Tibial artery (tissue), 4 donors: Measurements from ENCODE around the gene MBNL3.
"Not testable (repeated sequence)": the region's sequence is repeated elsewhere in the genome, so short reads cannot be mapped to it uniquely, and the experiment has no call there.

Source experiments
- DNase-seq, 2 donors: peaks; one replicate each; pipeline ENCODE4 v3.0.0-alpha.2; 2019
- H3K27ac ChIP-seq, 2 donors: fragments of 200-600 bp; sonication (generic) in 1 of 2; 1 replicate in 1 of 2; 2 replicates in 1 of 2; pipeline ENCODE4 v1.5.1; 2018 to 2019; ENCODE audit warnings: mild to moderate bottlenecking in 1 of 2
- H3K27me3 ChIP-seq, 2 donors: fragments of 200-600 bp; sonication (generic) in 1 of 2; one replicate each; pipeline versions ENCODE4 v1.5.1 to v1.6.0; 2016 to 2019
- H3K36me3 ChIP-seq, 3 donors: fragments of 200-600 bp; sonication (generic) in 2 of 3; one replicate each; pipeline ENCODE4 v1.5.1; 2016 to 2019; ENCODE audit warnings: mild to moderate bottlenecking in 2 of 3
- H3K4me1 ChIP-seq, 4 donors: fragments of 200-600 bp; sonication (generic) in 2 of 4; 1 replicate in 3 of 4; 2 replicates in 1 of 4; pipeline ENCODE4 v1.5.1; 2016 to 2019
- H3K4me3 ChIP-seq, 2 donors: fragments of 200-600 bp; sonication (generic) in 1 of 2; 1 replicate in 1 of 2; 2 replicates in 1 of 2; pipeline ENCODE4 v1.5.1; 2018 to 2019; ENCODE audit warnings: mild to moderate bottlenecking in 2 of 2
- H3K9me3 ChIP-seq, 3 donors: fragments of 200-600 bp; sonication (generic) in 1 of 3; one replicate each; pipeline ENCODE4 v1.5.1; 2016 to 2019
- intact Hi-C: fragments of 100-400 bp; cut with DNase I; formaldehyde crosslinking; loops from one replicate; pipeline ENCODE4 v1.15.0; 2023; ENCODE audit warnings: low total_unique reads
- TF ChIP-seq, protein P1 (sequence below), 2 experiments: fragments of 200-600 bp in 1 of 2; fragments of 450-650 bp in 1 of 2; IDR thresholded peaks; one replicate each; pipeline ENCODE4 v1.5.1; 2017 to 2019; ENCODE audit warnings: antibody characterized with exemption in 2 of 2, mild to moderate bottlenecking in 1 of 2, moderate library complexity in 1 of 2

Gene MBNL3

DNA sequence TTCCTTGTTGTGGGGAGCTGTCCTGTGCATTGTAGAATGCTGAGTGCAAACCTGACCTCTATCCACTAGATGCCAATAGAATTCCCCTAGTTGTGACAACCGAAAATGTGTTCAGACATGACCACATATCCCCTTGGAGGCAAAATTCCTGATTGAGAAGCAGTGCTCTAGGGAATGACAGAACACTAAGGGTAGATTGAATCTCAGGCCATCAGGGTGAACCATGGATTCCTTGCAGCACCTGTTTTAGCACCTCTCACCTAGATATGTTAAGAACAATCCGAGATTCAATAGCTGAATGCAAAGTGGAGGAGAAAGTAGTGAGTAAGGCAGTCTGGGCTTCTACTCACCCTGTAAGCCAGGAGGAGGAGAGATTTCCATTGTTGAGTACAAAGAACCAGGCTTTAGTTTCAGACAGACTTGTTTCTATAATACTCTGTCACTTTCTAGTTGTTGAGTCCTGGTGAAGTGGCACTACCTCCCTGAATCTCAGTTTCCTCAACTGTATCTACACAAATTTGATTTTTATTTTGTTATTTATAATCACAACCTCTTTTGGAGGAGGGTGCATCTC is 158.6 kb downstream of the MBNL3 start:
- H3K36me3 ChIP-seq = no peaks in the 10 kb centered on the region
- DNase-seq = no peak
- TF ChIP-seq, protein P1, sequence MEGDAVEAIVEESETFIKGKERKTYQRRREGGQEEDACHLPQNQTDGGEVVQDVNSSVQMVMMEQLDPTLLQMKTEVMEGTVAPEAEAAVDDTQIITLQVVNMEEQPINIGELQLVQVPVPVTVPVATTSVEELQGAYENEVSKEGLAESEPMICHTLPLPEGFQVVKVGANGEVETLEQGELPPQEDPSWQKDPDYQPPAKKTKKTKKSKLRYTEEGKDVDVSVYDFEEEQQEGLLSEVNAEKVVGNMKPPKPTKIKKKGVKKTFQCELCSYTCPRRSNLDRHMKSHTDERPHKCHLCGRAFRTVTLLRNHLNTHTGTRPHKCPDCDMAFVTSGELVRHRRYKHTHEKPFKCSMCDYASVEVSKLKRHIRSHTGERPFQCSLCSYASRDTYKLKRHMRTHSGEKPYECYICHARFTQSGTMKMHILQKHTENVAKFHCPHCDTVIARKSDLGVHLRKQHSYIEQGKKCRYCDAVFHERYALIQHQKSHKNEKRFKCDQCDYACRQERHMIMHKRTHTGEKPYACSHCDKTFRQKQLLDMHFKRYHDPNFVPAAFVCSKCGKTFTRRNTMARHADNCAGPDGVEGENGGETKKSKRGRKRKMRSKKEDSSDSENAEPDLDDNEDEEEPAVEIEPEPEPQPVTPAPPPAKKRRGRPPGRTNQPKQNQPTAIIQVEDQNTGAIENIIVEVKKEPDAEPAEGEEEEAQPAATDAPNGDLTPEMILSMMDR (IDR thresholded peaks at IDR 0.05) = no peak

DNA sequence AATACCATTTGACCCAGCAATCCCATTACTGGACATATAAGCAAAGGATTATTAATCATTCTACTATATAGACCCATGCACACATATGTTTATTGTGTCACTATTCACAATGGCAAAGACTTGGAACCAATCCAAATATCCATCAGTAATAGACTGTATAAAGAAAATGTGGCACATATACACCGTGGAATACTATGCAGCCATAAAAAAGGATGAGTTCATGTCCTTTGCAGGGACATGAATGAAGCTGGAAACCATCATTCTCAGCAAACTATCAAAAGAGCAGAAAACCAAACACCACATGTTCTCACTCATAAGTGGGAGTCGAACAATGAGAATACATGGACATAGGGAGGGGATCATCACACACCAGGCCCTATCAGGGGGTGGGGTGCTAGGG is 161.9 kb downstream of the MBNL3 start:
- H3K27ac ChIP-seq, DNase-seq, H3K36me3 ChIP-seq, H3K27me3 ChIP-seq, H3K9me3 ChIP-seq, H3K4me3 ChIP-seq, H3K4me1 ChIP-seq, intact Hi-C loops: not testable (repeated sequence)

More for the DNA sequence above, 158.6 kb downstream of the MBNL3 start:
- Histone ChIP-seq H3K4me3 (no peak overlapping the region), H3K27me3 (no peaks in the 10 kb centered on the region), H3K27ac (no peak overlapping the region), H3K4me1 (no peaks in the 10 kb centered on the region), H3K9me3 (peaks cover 0 to 5% (median 0%) of the 10 kb centered on the region in 3 donors)
- intact Hi-C loops = no loop called here
